ENCODE results near the gene EHD4. TPM values are rescaled to one million over a fixed set of nuclear protein-coding genes. Genes with fewer than 3 reads are reported as not detected.

Gene EHD4
- total RNA-seq, 1 donor from 2014 or later, result 27.3 TPM

Small RNAs within 50 kb of the gene (microRNA-seq; reads per million reads assigned to microRNA genes)
- gene MIR4310, result not detected

Other genes with a start within 250 kb of the EHD4 start
- 54.3 TPM for gene MAPKBP1, start 198.1 kb downstream of the EHD4 start, total RNA-seq
- 18.5 TPM for gene JMJD7, start 144.5 kb downstream of the EHD4 start, total RNA-seq
- 9.8 TPM for gene PLA2G4B, start 133.7 kb downstream of the EHD4 start, total RNA-seq
- 35.0 TPM for gene SPTBN5, start 78.5 kb downstream of the EHD4 start, total RNA-seq
- not detected for gene PLA2G4E, start 48.5 kb upstream of the EHD4 start, total RNA-seq
- gene PLA2G4D, start 122.0 kb upstream of the EHD4 start, total RNA-seq, result not detected
- not detected for gene PLA2G4F, start 184.1 kb upstream of the EHD4 start, total RNA-seq
- 60.4 TPM for gene VPS39, start 235.7 kb upstream of the EHD4 start, total RNA-seq

Measured in sciatic nerve (tissue), 1 donor.